Activated naive CD8-positive, alpha-beta T cell treated with anti-CD3 and anti-CD28 coated beads, Interleukin-2, amount 10 ng/mL, durations not matched to agents 7 days and 5 days (primary cell): ENCODE data around the gene WHRN. TPM values are rescaled to one million over a fixed set of nuclear protein-coding genes. Genes with fewer than 3 reads are reported as not detected.

Experiments
- ATAC-seq: fragments of 150-1000 bp; cut with Tn5 transposase; one replicate; pipeline ENCODE4 v1.10.0; 2021; ENCODE audit warnings: low read depth, moderate library complexity
- POLR2A ChIA-PET: fragments of 350-600 bp; sonication (Branson Sonifier 250); formaldehyde crosslinking; loops from one replicate; lab custom pipeline; 2021; ENCODE audit warnings: antibody characterized with exemption; lab: Charles Lee
- DNase-seq: peaks from one replicate; pipeline ENCODE4 v3.0.0; 2021
- H3K27ac Mint-ChIP-seq: one replicate; pipeline ENCODE4 v1.8.0; 2022; ENCODE audit warnings: mild to moderate bottlenecking, mixed read lengths
- H3K27me3 Mint-ChIP-seq: one replicate; pipeline ENCODE4 v1.8.0; 2022; ENCODE audit warnings: mild to moderate bottlenecking, moderate library complexity, mixed read lengths
- H3K36me3 Mint-ChIP-seq: one replicate; pipeline ENCODE4 v1.8.0; 2021; ENCODE audit warnings: mild to moderate bottlenecking, mixed read lengths
- H3K4me1 Mint-ChIP-seq: one replicate; pipeline ENCODE4 v1.8.0; 2021; ENCODE audit warnings: mixed read lengths
- H3K4me3 Mint-ChIP-seq: one replicate; pipeline ENCODE4 v1.8.0; 2022; ENCODE audit warnings: mild to moderate bottlenecking, moderate library complexity, mixed read lengths
- H3K9me3 Mint-ChIP-seq: one replicate; pipeline ENCODE4 v1.8.0; 2021; ENCODE audit warnings: mixed read lengths
- total RNA-seq, 2 experiments: library from RNA; stranded (reverse); gene quantifications; one replicate each; pipeline ENCODE4 v1.2.3, GENCODE V29; 2021

The WHRN gene
- total RNA-seq, 2 experiments from 2014 or later: 10.5 TPM

DNA sequence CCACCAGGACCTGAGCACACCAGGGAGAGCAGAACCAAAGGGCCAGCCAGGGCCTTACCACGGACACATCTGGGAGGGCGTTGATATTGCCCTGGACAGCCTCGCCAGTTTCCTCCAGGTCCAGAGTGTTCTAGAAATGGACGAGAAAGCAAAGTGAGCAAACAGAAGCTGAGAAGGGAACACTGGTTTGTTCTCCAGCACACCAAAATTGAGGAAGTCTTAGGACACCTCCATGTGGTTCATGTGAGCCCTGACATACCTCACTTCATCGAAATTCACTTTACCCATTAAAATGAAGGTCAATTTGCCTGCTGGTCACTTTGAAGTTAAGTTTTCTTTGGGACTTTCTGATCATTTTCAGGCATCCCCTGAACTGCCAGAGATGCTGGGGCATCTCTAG, 97.4 kb downstream of the WHRN start:
- POLR2A ChIA-PET: interaction anchor here (0.7 kb wide), 1 partner anchor 246 kb away, joined by 3 read pairs; no protein-coding TSS in a partner anchor
- H3K4me3 Mint-ChIP-seq: no peak overlapping the region
- H3K9me3 Mint-ChIP-seq: no peaks in the 10 kb centered on the region
- H3K4me1 Mint-ChIP-seq: peaks cover 16% of the 10 kb centered on the region
- H3K27me3 Mint-ChIP-seq: no peaks in the 10 kb centered on the region
- ATAC-seq (no peak), DNase-seq (no peak)
- H3K27ac Mint-ChIP-seq: no peak overlapping the region
- no peaks in the 10 kb centered on the region for H3K36me3 Mint-ChIP-seq

DNA sequence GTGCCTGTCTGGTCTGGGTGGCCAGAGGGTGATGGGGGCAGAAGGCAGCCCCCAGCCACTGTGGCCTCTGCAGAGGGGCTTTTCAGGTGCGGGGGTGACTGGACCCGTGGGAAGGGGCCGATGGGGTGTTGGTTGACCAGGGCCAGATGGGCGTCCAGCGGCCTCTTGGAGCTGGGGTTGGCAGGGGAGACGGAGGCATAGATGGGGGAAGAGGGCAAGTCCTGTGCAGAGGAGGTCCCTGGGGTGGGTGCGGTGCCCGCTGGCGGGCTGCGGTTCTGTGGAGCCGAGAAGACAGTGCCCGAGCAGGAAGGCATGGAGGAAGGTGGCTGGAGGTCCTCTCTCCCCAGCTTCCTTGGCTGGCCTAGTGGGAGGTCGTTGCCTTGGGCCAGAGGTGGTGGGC, 98.8 kb downstream of the WHRN start:
- Mint-ChIP-seq H3K36me3 (no peaks in the 10 kb centered on the region), H3K4me1 (peaks cover 16% of the 10 kb centered on the region), H3K27me3 (no peaks in the 10 kb centered on the region), H3K4me3 (no peak overlapping the region), H3K27ac (no peak overlapping the region), H3K9me3 (no peaks in the 10 kb centered on the region)
- DNase-seq (no peak), ATAC-seq (no peak)
- POLR2A ChIA-PET: interaction anchor here (0.8 to 1.5 kb wide), 8 partner anchors 20 to 255 kb away, joined by 3 to 13 read pairs (median 3); partner anchors contain the start of gene ATP6V1G1

DNA sequence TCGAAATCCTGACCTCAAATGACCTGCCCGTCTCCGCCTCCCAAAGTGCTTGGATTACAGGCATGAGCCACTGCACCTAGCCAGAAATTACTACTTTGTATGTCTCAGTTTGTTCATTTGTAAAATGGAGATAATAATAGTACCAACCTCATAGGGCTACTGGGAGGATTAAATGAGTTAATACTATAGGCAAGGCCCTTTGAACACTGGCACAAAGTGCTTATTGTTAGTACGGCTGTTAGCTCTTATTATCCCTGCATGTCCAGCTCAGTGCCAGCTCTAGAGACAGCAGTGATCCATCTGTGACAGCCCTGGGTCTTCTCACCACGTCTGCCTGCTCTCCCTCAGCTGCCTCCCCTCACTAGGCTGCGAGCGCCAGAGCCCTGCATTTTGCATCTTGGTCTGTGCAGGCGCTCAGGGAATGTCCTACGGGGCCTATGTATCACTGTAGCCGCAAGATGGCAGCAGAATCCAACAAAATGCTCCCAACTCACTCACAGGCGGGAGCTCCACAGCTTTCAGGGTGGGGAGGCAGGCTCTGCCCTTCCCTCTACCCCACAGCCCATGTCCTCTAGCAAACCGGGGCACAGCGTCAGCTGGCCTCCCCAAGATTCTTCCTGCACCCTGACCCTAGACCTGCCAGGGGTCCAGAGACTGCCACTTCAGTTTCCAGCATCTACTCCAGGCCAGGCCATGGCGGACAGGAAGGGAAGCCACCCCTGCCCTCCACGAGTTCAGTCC, 99.8 kb downstream of the WHRN start:
- Mint-ChIP-seq H3K27me3 (no peaks in the 10 kb centered on the region), H3K4me3 (no peak overlapping the region), H3K36me3 (no peaks in the 10 kb centered on the region), H3K9me3 (no peaks in the 10 kb centered on the region), H3K4me1 (peaks cover 16% of the 10 kb centered on the region), H3K27ac (peak overlapping the region; percentile 62)
- DNase-seq: peak; percentile 73
- peak; percentile 98 for ATAC-seq
- POLR2A ChIA-PET: interaction anchor here (0.6 to 1.5 kb wide), 11 partner anchors 9 to 256 kb away, joined by 3 to 13 read pairs (median 3); partner anchors contain the start of gene ATP6V1G1

DNA sequence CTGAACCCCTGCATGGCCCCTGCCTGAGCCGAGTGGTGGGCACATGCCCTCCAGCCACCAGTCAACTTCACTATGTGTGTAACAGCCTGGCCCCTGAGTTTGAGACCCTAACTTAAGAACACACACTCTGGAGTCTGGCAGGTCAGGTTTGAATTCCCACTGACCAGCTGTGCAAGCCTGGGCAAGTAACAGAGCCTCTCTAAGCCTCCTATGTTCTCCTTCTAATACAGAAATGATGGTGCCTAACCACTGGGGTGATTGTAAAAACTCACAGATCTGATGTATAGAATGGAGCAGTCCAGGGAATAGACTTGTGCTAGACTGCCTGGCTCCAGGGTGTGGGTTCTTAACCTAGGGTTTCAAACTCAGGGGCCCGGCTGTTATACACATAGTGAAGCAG, 100.7 kb downstream of the WHRN start:
- Mint-ChIP-seq H3K36me3 (no peaks in the 10 kb centered on the region), H3K4me1 (peaks cover 9% of the 10 kb centered on the region), H3K27ac (no peak overlapping the region), H3K9me3 (no peaks in the 10 kb centered on the region), H3K27me3 (no peaks in the 10 kb centered on the region), H3K4me3 (no peak overlapping the region)
- ATAC-seq (no peak), DNase-seq (no peak)
- POLR2A ChIA-PET: no interaction called here

DNA sequence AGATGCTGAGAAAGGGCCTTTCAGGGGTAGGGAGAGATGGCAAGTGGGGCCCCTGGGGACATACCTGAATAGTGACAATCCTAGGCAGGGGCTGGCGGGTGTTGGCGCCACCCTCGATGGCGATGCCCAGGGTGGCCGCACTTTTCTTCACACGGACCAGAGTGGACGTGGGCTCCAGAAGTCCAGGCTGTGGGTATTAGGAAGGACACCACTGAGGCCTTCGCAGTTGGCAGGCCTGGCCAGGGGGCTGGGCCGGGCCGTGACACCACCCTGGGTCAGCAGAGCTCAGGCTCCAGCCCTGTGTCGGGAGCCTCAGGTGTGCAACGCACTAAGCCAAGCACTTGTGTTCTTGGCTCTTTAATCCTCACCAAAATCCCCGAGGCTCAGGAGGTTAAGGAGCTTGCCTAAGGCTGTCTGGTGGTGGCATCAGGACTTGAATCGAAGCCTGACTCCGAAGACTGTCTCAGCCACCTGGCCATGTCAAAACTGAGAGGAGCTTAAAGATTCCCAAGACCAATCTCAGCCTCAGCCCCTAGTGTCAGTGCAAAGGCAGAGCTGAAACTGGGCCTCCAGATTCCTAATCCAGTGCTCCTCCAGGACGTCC, 102.0 kb downstream of the WHRN start:
- Mint-ChIP-seq H3K36me3 (no peaks in the 10 kb centered on the region), H3K9me3 (no peaks in the 10 kb centered on the region), H3K4me1 (peaks cover 3% of the 10 kb centered on the region), H3K27ac (no peak overlapping the region), H3K4me3 (no peak overlapping the region), H3K27me3 (no peaks in the 10 kb centered on the region)
- no peak for ATAC-seq
- POLR2A ChIA-PET: interaction anchor here (0.7 kb wide), 1 partner anchor 184 kb away, joined by 3 read pairs; the partner anchor contains the start of gene ATP6V1G1
- DNase-seq: no peak

DNA sequence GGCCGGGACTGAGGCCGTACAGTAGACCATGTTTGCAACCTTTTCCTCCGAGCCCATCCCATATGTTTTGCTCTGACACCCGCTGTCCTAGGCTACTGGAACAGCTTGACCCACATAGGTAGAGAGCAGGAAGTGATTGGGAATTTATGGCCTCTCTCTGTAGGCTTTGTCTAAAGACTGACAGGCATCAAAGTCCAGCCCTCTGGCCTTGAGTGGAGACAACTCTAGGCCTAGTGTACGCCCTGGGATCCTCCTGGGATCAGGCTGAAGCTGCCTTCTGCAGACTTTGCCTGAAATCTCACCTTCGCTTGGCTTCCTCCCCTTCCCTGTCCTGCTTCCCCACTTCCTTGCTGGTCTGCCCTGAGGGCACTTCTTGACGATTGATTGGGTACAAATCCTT, 103.9 kb downstream of the WHRN start:
- POLR2A ChIA-PET: no interaction called here
- Mint-ChIP-seq H3K27me3 (no peaks in the 10 kb centered on the region), H3K4me3 (no peak overlapping the region), H3K4me1 (peaks cover 12% of the 10 kb centered on the region), H3K36me3 (peaks cover 4% of the 10 kb centered on the region), H3K9me3 (no peaks in the 10 kb centered on the region), H3K27ac (no peak overlapping the region)
- DNase-seq (no peak), ATAC-seq (no peak)

DNA sequence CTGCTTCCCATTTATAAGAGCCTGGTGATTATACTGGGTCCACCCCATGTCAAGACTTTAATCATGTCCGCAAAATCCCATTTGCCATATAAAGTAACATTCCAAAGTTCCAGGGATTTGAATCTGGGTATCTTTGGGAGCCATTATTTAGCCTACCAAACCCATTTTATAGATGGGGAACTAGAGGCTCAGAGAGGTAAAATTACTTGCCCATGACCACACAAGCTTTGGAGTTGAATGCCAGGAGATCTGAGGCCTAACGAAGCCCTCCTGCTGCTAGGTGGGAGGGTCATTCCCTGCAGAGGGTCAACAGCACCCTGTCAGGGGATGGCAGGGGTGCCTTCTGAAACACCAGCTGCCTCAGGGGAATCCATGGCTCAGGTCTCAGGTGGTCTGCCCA, 104.5 kb downstream of the WHRN start:
- Mint-ChIP-seq H3K27me3 (no peaks in the 10 kb centered on the region), H3K9me3 (no peaks in the 10 kb centered on the region), H3K27ac (peak overlapping the region; percentile 45), H3K4me1 (peaks cover 18% of the 10 kb centered on the region), H3K4me3 (no peak overlapping the region), H3K36me3 (peaks cover 6% of the 10 kb centered on the region)
- no peak for DNase-seq
- ATAC-seq: no peak
- POLR2A ChIA-PET: no interaction called here

DNA sequence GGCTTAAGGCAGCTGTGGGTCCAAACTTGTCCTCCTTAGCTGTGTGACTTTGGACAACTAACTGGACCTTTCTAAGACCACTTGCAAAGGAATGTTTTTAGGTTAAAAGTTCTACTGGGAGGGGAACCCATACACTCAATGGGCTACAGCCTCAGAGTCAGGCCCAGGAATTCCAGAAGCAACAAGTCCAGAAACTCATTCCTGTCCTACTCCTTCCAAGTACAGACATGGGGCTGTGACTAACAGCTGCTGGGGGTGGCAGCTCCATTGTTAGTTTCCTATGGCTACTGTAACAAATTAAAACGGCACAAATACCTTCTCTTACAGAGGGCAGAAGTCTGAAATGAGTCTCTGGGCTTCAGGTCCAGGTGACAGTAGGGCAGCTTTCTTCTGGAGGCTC, 105.1 kb downstream of the WHRN start:
- no peak overlapping the region for H3K4me3 Mint-ChIP-seq
- H3K27ac Mint-ChIP-seq: no peak overlapping the region
- DNase-seq: no peak
- POLR2A ChIA-PET: interaction anchor here (0.6 kb wide), 1 partner anchor 233 kb away, joined by 5 read pairs; no protein-coding TSS in a partner anchor
- no peaks in the 10 kb centered on the region for H3K27me3 Mint-ChIP-seq
- no peak for ATAC-seq
- H3K9me3 Mint-ChIP-seq: no peaks in the 10 kb centered on the region
- H3K36me3 Mint-ChIP-seq: peaks cover 6% of the 10 kb centered on the region
- H3K4me1 Mint-ChIP-seq: peaks cover 19% of the 10 kb centered on the region

DNA sequence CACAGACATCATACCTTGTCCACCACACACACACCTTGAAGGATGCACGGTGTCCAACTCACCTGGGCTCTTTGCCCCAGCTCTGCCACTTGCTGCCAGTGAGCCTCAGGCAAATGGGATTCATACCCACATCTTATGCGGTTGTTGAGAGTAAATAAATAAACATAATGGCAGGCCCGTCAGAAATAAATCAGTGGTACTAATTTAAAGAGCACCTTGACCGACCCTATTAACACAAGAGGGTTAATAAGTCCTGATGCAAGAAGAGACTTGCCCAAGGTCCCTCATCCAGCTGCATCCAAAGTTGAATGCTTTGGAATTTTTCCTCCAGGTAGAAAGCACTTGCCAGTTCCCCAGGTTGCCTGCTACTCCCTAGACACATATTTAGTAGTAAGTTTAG, 105.9 kb downstream of the WHRN start:
- no peak for ATAC-seq
- POLR2A ChIA-PET: interaction anchor here (0.6 to 5.1 kb wide), 3 partner anchors 13 to 234 kb away, joined by 3 to 139 read pairs (median 5); partner anchors contain the start of gene AKNA
- no peaks in the 10 kb centered on the region for H3K9me3 Mint-ChIP-seq
- no peak overlapping the region for H3K4me3 Mint-ChIP-seq
- H3K36me3 Mint-ChIP-seq: peaks cover 7% of the 10 kb centered on the region
- H3K27ac Mint-ChIP-seq: no peak overlapping the region
- peaks cover 27% of the 10 kb centered on the region for H3K4me1 Mint-ChIP-seq
- H3K27me3 Mint-ChIP-seq: no peaks in the 10 kb centered on the region
- no peak for DNase-seq

DNA sequence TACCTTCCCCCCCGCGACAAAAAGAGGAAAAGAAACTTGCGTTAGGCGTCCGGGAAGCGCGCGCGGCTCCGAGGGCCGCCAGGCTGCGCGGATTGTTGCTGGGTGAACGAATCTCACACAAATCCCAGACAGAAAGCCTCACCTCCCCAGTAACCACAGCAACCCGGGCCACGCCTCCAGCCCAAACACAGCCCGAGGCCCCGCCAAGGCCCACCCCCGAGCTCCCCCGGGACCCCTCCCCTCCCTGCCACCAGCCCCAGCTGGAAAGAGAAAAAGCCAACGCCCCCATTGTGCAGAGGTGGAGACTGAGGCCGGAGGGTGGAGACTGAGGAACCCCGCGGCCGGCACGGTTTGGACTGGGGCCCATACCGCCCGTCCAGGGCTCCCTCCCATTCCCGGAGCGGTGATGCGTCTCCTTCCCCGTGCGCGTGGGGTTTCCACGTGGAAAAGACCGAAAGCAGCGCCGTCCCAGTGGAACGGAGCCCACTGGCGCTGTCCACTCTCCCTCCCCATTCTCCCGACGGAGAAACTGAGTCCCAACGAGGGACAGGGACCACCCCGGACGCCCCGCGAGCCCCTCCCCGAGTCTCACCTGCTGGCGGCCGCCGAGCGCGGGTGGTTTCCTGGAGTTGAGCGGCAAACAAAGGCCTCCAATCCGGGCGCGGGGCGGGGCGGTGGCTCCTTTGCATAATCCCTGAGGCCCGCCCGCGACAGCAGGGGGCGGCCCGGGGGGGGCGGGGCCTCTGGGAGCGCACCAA, 107.2 kb downstream of the WHRN start:
- peak overlapping the region; percentile 85 for H3K27ac Mint-ChIP-seq
- H3K4me1 Mint-ChIP-seq: peaks cover 29% of the 10 kb centered on the region
- POLR2A ChIA-PET: interaction anchor here (0.8 to 5.1 kb wide), 5 partner anchors 11 to 190 kb away, joined by 3 to 139 read pairs (median 4); partner anchors contain the start of genes AKNA and ATP6V1G1
- ATAC-seq (peak; percentile 84), DNase-seq (peak; percentile 99)
- no peaks in the 10 kb centered on the region for H3K9me3 Mint-ChIP-seq
- H3K4me3 Mint-ChIP-seq: peak overlapping the region; percentile 89
- peaks cover 11% of the 10 kb centered on the region for H3K36me3 Mint-ChIP-seq
- no peaks in the 10 kb centered on the region for H3K27me3 Mint-ChIP-seq

DNA sequence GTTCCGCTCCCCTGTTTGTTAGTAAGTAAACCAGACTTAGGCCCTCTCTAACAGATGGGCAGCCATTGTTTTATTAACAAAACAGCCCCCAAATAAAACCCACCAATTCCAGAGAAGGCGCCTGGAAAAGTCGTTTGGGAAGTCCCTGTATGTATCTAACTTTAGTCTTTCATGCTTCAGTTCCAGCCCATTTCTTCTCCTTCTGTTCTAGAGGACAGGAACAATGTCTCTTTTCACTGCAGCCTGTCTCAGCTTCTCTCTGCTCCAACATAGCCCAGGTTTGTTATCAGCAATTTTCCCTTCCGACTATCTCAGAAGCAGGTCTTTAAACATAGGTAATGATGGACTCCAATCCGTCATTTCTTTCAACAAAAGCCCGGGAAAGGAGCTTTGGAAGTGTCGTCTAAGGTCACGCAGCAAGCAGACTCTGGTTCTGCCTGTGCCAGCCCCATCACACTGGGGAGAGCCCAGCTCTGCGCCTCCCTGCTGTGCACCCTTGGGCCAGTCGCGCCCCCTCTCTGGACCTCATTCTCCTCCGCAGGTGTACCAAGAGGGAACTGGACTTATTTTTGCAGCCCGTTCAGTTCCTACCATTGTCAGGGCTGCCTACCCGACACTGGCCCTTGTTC, 107.9 kb downstream of the WHRN start:
- ATAC-seq (peak; percentile 14), DNase-seq (no peak)
- Mint-ChIP-seq H3K4me1 (peaks cover 35% of the 10 kb centered on the region), H3K27me3 (no peaks in the 10 kb centered on the region), H3K36me3 (peaks cover 14% of the 10 kb centered on the region), H3K9me3 (no peaks in the 10 kb centered on the region), H3K4me3 (peak overlapping the region; percentile 89), H3K27ac (peak overlapping the region; percentile 85)
- POLR2A ChIA-PET: interaction anchor here (0.8 to 5.1 kb wide), 5 partner anchors 11 to 190 kb away, joined by 3 to 139 read pairs (median 4); partner anchors contain the start of genes AKNA and ATP6V1G1

DNA sequence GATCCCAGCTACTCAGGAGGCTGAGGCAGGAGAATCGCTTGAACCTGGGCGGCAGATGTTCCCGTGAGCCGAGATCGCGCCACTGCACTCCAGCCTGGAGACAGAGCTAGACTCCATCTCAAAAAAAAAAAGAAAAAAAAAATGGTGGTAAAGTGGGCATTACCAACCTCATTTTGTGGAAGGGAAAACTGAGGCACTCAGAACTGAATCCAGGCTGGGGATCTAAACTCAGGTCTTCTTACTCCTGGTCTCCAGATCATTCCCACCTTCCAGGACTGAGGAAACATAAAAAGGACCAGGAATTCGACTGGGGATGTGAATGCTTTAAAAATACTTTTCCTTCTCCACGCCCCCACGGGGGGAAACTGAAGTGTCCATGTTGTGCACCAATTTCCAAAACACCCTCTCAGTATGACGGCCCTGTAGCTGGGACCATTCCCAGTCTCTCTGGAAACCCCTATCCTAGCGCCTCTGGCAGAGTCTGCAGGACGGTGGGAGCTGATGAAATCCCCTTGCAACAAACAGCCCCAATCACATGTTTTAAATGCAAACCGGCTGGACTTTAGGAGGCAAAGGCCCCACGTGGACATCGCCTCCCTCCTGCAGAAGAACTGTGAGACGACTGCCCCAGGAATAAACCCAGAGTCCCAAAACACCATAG, 108.6 kb downstream of the WHRN start:
- peak overlapping the region; percentile 89 for H3K4me3 Mint-ChIP-seq
- no peak for DNase-seq
- no peaks in the 10 kb centered on the region for H3K27me3 Mint-ChIP-seq

More for the DNA sequence above, 108.6 kb downstream of the WHRN start:
- peaks cover 16% of the 10 kb centered on the region for H3K36me3 Mint-ChIP-seq
- H3K9me3 Mint-ChIP-seq: no peaks in the 10 kb centered on the region
- POLR2A ChIA-PET: interaction anchor here (0.6 to 5.1 kb wide), 8 partner anchors 10 to 191 kb away, joined by 3 to 139 read pairs (median 6); partner anchors contain the start of genes AKNA and ATP6V1G1
- H3K4me1 Mint-ChIP-seq: peaks cover 35% of the 10 kb centered on the region
- peak overlapping the region; percentile 49 for H3K27ac Mint-ChIP-seq
- ATAC-seq: no peak
